ENCODE measurements around the gene SORBS2. TPM values are rescaled to one million over a fixed set of nuclear protein-coding genes. Genes with fewer than 3 reads are reported as not detected.
A peak's percentile ranks its signal among the peaks of the same experiment; 100 is the strongest.

The SORBS2 gene
- total RNA-seq, 3 donors from 2014 or later = 44.9 to 416 (median 53.7) TPM

- ATAC-seq = no peak
- Histone ChIP-seq H3K9me3 (no peaks in the 10 kb centered on the region), H3K4me3 (no peak overlapping the region), H3K36me3 (ENCODE audit: low read depth) (no peaks in the 10 kb centered on the region), H3K4me1 (ENCODE audit: low read depth) (no peaks in the 10 kb centered on the region)
- no peak for DNase-seq
- TF ChIP-seq, protein P1, sequence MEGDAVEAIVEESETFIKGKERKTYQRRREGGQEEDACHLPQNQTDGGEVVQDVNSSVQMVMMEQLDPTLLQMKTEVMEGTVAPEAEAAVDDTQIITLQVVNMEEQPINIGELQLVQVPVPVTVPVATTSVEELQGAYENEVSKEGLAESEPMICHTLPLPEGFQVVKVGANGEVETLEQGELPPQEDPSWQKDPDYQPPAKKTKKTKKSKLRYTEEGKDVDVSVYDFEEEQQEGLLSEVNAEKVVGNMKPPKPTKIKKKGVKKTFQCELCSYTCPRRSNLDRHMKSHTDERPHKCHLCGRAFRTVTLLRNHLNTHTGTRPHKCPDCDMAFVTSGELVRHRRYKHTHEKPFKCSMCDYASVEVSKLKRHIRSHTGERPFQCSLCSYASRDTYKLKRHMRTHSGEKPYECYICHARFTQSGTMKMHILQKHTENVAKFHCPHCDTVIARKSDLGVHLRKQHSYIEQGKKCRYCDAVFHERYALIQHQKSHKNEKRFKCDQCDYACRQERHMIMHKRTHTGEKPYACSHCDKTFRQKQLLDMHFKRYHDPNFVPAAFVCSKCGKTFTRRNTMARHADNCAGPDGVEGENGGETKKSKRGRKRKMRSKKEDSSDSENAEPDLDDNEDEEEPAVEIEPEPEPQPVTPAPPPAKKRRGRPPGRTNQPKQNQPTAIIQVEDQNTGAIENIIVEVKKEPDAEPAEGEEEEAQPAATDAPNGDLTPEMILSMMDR (IDR thresholded peaks at IDR 0.05) = no peak
- intact Hi-C loops (cut with DNase I, micrococcal nuclease) = loop anchor here in 1 of 2 donors (10.0 kb wide), 1 partner anchor 118 kb away; the partner anchor contains the start of gene CCDC110
Measured at GRCh38 chr4:185592438-185592837, 219.6 kb downstream of the SORBS2 start.

GRCh38 chr4:185591679-185592141, 220.3 kb downstream of the SORBS2 start:
- DNase-seq (no peak), ATAC-seq (no peak)
- Histone ChIP-seq H3K9me3 (no peaks in the 10 kb centered on the region), H3K4me3 (no peak overlapping the region), H3K36me3 (ENCODE audit: low read depth) (no peaks in the 10 kb centered on the region), H3K4me1 (ENCODE audit: low read depth) (no peaks in the 10 kb centered on the region)
- intact Hi-C loops (cut with DNase I, micrococcal nuclease) = loop anchor here in 1 of 2 donors (10.0 kb wide), 1 partner anchor 117 kb away; the partner anchor contains the start of gene CCDC110
- TF ChIP-seq, protein P1 (IDR thresholded peaks at IDR 0.05) = no peak

DNA sequence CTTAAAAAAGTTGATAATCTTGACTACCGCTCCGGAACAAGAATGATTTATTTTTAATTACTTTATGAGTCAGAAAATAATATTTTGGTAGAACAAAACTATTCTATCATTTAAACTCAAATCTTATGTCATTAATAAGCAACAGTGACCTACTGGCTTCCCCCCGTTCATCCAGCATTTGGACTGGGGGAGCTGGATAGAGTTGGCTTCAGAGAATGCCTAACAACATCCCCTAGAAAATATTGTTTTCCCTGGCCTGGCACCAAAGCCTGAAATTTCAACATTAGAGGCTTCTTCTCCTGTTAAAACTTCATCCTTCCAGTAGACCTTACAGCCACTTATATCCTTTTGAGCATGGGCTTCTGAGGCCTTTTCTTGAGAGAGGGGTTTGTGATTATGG, 221.0 kb downstream of the SORBS2 start:
- Histone ChIP-seq H3K9me3 (no peaks in the 10 kb centered on the region), H3K4me3 (no peak overlapping the region), H3K36me3 (ENCODE audit: low read depth) (no peaks in the 10 kb centered on the region), H3K4me1 (ENCODE audit: low read depth) (no peaks in the 10 kb centered on the region)
- ATAC-seq (no peak), DNase-seq (no peak)
- intact Hi-C loops (cut with DNase I, micrococcal nuclease) = loop anchor here in 1 of 2 donors (10.0 kb wide), 1 partner anchor 116 kb away; the partner anchor contains the start of gene CCDC110
- TF ChIP-seq, protein P1 (IDR thresholded peaks at IDR 0.05) = no peak

DNA sequence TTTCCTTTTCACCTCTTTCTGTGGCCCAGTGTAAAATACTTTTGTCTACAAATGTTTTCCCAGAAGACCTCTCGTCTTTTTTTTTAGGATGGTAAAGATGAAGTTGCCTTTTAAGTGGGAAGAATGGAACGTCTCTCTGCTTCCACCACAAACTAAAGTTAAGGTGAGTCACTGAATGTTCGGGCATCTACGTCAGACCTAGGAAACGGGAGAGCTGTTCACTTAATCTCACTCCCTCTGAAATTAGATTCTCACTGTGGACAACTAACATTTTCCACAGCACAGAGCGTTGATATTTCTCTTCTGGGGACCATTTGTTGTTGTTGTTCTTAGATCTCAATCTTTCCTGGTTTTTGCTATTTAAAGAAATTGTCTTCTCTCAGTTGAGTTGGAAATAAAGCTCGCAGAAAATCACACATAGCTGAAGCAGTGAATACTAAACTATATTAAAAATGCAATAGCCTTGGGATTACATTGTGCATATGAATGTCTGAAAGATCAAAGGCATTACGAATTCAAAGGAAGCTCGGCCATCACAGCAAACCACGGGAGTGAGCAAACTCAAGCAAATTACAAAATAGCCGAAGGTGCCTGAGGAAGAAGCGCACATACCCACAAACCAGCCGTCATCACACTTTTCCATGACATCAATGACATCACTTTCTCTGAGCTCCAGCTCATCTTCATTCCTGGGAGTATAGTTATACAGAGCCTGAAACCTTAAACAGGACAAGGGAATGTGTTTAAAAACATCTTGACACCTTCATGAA, 222.7 kb downstream of the SORBS2 start:
- ATAC-seq = no peak
- no peaks in the 10 kb centered on the region for H3K9me3 ChIP-seq
- TF ChIP-seq, protein P1 (IDR thresholded peaks at IDR 0.05) = no peak
- no peak for DNase-seq
- no peak overlapping the region for H3K4me3 ChIP-seq
- intact Hi-C loops (cut with DNase I, micrococcal nuclease) = no loop called here
- H3K36me3 ChIP-seq (ENCODE audit: low read depth) = no peaks in the 10 kb centered on the region
- H3K4me1 ChIP-seq (ENCODE audit: low read depth) = no peaks in the 10 kb centered on the region

DNA sequence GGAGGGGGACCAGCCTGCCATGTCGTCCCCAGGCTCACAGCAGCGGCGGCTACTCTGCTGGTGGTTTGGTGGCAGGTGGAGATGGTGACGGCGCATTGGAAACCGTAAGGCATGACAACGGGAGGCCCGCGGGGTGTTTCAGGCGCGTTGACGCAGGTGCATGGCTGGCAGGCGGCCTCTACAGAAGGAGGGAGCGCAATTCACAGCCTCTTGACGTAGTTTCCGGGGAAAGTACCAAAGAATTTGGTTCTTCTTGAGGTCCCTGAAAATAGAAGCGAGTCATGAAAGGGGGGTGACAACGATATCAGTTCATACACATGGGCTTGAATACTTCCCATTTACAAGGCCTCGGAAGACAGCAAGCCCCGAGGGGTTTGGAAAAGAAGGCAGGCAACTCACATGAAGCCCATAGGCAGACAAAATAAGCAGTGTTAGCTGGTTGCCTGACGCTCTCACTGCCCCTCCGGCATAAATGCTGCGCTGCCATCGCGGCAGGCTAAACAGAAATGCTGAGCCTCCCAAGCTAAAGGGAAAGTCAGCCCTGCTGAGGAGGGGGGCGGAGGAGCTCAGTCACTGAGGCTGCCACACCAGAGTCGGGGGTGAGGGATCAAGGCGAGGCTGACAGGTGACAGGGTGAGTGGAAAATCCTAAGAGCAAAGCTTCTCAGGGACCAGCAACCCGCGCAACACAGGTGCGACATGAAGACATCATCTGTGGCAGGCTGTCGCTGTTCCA, 224.4 kb downstream of the SORBS2 start:
- no peaks in the 10 kb centered on the region for H3K4me1 ChIP-seq (ENCODE audit: low read depth)
- ATAC-seq = peak; percentile 60
- no peaks in the 10 kb centered on the region for H3K9me3 ChIP-seq
- peak; percentile 45 to 67 (median 52) for DNase-seq
- intact Hi-C loops (cut with DNase I, micrococcal nuclease) = no loop called here
- H3K4me3 ChIP-seq = no peak overlapping the region
- TF ChIP-seq, protein P1 (IDR thresholded peaks at IDR 0.05) = no peak
- no peaks in the 10 kb centered on the region for H3K36me3 ChIP-seq (ENCODE audit: low read depth)

All from mucosa of descending colon (tissue), 3 donors.